HG03066 (cell line): ENCODE measurements around the gene AIFM2.
"Not testable (repeated sequence)": the region's sequence is repeated elsewhere in the genome, so short reads cannot be mapped to it uniquely, and the experiment has no call there.

ENCODE experiments used
- ATAC-seq: cut with Tn5 transposase; IDR thresholded peaks from one replicate; pipeline ENCODE4 v1.9.1; 2021; ENCODE audit warnings: low read depth; ENCODE audit not compliant: unreplicated experiment

AIFM2 gene

DNA sequence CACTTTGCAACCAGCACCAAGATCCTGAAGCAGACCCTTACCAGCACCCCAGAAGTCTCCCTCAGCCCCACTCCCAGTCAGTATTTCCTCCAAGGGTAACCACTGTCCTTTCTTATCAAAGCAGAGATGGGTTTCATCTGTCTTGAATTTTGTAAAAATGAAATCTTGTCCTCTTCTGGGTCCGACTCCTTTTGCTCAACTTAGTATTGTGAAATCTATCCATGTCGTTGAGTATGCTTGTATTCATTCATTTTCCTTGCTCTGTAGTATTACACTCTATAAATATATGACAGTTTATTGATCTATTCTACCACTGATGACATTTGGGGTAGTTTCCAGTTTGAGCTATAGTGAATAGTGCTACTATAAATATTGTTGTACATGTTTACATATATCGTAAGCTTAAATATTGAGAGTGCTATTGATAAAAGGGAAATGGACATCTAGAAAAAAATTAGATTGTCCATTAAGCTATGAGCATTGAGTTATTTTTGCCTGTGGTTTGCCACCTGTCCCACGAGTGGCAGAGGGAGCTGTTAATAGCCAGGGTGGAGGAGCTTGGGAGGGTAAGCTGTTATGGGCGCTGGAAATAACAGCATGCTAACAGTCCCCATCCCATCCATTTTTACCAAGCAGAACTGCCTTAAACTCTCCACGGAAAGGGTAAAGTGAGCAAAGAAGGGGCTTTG lies 36.5 kb downstream of the AIFM2 start:
- ATAC-seq, result no peak

DNA sequence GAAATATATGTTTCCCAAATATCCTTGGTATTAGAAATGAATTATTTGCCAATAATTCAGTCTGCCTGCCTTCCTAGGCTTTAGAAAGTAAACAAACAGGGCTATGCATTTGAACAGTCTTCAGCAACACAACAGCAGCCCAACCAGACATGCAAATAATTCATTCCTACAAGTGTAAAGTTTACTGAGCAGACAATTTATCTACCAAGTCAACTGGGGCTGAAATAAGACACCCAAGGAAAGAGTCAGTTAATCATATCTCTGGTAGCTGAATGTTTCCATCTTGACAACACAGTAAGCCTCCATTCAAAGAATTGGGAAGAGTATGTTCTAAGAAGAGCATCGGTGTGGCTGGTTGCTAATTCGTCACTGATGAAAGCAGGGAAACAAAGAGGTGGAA lies 38.4 kb downstream of the AIFM2 start:
- no peak for ATAC-seq

- no peak for ATAC-seq
Observed at GRCh38 chr10:70093335-70093944, 39.2 kb downstream of the AIFM2 start.

DNA sequence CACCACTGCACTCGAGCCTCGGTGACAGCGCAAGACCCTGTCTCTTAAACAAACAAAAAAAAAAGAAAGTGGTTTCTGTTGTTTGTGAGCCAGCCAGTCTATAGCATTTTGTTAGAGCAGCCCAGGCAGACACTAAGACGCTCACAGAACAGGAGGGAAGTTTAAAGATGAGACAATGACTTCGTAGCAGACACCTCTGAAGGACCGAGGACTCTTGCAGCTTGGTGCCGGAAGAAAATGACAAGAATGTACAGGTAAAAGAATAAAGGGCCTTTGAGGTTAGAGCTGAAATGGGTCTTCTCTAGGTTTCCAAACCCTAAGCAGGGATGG lies 40.3 kb downstream of the AIFM2 start:
- ATAC-seq, result no peak

- no peak for ATAC-seq
Observed at GRCh38 chr10:70090951-70091350, 41.7 kb downstream of the AIFM2 start.

GRCh38 chr10:70090013-70090412 lies 42.6 kb downstream of the AIFM2 start:
- ATAC-seq, result no peak

GRCh38 chr10:70088308-70088698 lies 44.3 kb downstream of the AIFM2 start:
- ATAC-seq, result no peak

GRCh38 chr10:70087616-70088307 lies 44.9 kb downstream of the AIFM2 start:
- ATAC-seq, result no peak

DNA sequence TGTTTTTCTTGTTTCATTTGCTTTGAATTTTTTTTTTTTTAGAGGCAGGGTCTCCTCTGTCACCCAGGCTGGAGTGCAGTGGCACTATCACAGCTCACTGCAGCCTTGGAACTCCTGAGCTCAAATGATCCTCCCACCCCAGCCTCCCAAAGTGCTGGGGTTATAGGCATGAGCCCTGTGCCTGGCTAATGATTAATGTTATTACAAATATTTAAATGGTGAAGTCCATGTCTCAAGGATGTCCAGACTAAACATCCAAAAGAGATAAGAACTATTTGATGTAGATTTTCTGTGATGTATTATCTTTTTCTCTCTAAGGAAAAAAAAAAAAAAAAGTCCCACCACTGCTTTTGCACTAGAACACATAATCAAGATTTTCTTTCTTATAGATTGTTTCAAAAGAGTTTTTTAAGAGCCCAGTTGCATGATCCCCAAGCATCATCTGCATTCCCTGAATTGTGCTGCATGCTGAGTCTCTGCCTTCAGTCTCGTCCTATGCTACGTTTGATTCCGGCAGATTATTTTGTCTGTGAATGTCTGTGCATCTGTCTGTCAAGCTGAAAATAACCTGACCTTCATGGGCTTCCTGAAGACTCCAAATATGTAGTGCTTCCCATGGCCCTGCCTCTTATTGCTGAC lies 46.5 kb downstream of the AIFM2 start:
- ATAC-seq, result no peak

- ATAC-seq, result no peak
Observed at GRCh38 chr10:70084189-70084588, 48.4 kb downstream of the AIFM2 start.

GRCh38 chr10:70080789-70081188 lies 51.8 kb downstream of the AIFM2 start:
- ATAC-seq, result not testable (repeated sequence)

- no peak for ATAC-seq
Observed at GRCh38 chr10:70078937-70079336, 53.7 kb downstream of the AIFM2 start.

GRCh38 chr10:70078329-70078728 lies 54.3 kb downstream of the AIFM2 start:
- no peak for ATAC-seq

DNA sequence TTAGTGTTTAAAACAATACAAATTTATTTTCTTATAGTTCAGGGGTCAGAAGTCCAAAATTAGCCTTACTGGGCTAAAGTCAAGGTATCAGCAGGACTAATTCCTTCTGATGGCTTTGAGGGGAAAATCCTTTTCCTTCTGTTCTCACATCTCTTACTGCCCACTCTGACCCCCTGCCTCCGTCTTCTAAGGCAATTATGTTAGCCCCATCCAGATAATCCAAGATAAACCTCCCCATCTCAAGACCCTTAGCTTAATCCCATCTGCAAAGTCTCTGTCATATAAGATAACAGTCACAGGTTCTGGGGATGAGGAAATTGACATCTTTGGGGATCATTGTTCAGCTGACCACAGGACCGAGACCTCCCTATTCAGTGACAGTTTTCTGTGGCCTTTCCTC lies 57.7 kb downstream of the AIFM2 start:
- no peak for ATAC-seq

- no peak for ATAC-seq
Observed at GRCh38 chr10:70074165-70074564, 58.5 kb downstream of the AIFM2 start.

DNA sequence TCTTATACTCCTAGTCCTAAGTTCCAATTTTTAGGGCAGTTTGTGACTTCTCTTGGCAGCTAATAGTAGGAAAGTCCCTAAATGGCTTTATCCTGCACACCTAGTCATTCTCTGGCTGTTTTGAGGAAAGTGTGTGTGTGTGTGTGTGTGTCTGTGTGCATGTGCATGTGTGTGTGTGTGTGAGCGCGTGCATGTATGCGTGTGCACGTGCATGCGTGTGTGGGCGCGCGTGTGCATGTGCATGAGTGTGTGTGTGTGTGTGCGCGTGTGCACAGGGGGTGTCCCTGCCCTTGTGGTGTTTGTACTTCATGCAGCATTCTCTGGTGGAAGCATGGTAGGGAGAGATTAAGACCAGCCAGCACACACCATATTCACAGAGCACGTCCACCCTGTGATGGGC lies 61.8 kb downstream of the AIFM2 start:
- ATAC-seq, result no peak

DNA sequence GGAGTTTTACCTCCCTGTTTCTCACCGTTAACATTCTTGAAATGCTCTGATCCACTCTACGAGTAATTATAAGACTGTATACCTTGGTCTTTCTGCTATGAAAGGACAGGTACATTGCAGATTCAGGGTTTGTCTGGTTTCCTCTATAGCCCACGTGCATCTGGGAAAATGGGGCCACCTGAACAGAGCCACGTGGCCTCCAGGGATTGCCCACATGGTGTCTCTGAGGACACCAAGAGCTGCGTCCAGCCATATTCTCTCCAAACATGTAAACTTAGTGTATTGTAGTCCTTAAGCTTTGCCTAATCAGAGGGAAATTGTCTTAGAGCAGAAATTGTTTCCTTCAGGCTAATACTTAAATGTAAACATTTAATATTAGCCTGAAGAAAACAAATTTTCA lies 63.3 kb downstream of the AIFM2 start:
- no peak for ATAC-seq

GRCh38 chr10:70068925-70069324 lies 63.7 kb downstream of the AIFM2 start:
- ATAC-seq, result no peak

- no peak for ATAC-seq
Observed at GRCh38 chr10:70067586-70067985, 65.0 kb downstream of the AIFM2 start.

GRCh38 chr10:70066190-70066589 lies 66.4 kb downstream of the AIFM2 start:
- ATAC-seq, result no peak

DNA sequence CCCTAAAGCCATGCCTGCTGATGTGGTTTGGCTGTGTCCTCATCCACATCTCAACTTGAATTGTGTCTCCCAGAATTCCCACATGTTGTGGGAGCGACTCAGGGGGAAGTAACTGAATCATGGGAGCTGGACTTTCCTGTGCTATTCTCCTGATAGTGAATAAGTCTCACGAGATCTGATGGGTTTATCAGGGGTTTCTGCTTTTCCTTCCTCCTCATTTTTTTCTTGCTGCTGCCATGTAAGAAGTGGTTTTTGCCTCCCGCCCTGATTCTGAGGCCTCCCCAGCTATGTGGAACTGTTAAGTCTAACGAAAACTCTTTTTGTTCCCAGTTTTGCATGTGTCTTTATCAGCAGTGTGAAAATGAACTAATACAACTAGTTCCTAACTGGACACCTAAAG lies 68.1 kb downstream of the AIFM2 start:
- ATAC-seq, result no peak
